Fibroblast of lung (primary cell): ENCODE data around the gene UQCC5. TPM values are rescaled to one million over a fixed set of nuclear protein-coding genes. Genes with fewer than 3 reads are reported as not detected.

Experiments
- DNase-seq, 2 donors: peaks; one replicate each; pipeline versions ENCODE4 v3.0.0 to v3.0.0-alpha.2; 2010; ENCODE audit warnings: low read depth in 2 of 2
- H2AFZ ChIP-seq: 2 replicates; pipeline ENCODE4 v1.5.1; 2012; ENCODE audit warnings: low read length, control low read depth, inconsistent platforms
- H3K27ac ChIP-seq: 2 replicates; pipeline ENCODE4 v1.5.1; 2011; ENCODE audit warnings: low read length, control low read depth; ENCODE audit not compliant: insufficient read depth
- H3K27me3 ChIP-seq: 2 replicates; pipeline ENCODE4 v1.5.1; 2011; ENCODE audit warnings: mild to moderate bottlenecking, low read length; ENCODE audit not compliant: control insufficient read depth, insufficient read depth
- H3K36me3 ChIP-seq: 2 replicates; pipeline ENCODE4 v1.5.1; 2011; ENCODE audit warnings: low read length; ENCODE audit not compliant: control insufficient read depth, insufficient read depth
- H3K4me1 ChIP-seq: 2 replicates; pipeline ENCODE4 v1.5.1; 2011; ENCODE audit warnings: low read length; ENCODE audit not compliant: control insufficient read depth, insufficient read depth; ENCODE audit errors: extremely low read depth
- H3K4me2 ChIP-seq: 2 replicates; pipeline ENCODE4 v1.5.1; 2011; ENCODE audit warnings: low read length, control low read depth; ENCODE audit not compliant: insufficient read depth; ENCODE audit errors: extremely low read depth
- H3K4me3 ChIP-seq, 4 experiments: fragments of 200-600 bp in 1 of 4; sonication (generic) in 1 of 4; replicated peaks in 1 of 4; 2 replicates each; pipeline ENCODE4 v1.5.1; 2011 to 2016; ENCODE audit warnings: low read length in 4 of 4, low read depth in 3 of 4, mild to moderate bottlenecking in 3 of 4, control low read depth in 2 of 4, inconsistent platforms in 1 of 4, mixed read lengths in 1 of 4; ENCODE audit not compliant: insufficient read depth in 1 of 4; ENCODE audit errors: control extremely low read depth in 1 of 4
- H3K79me2 ChIP-seq: 2 replicates; pipeline ENCODE4 v1.5.1; 2012; ENCODE audit warnings: mild to moderate bottlenecking, low read length, inconsistent platforms; ENCODE audit not compliant: control insufficient read depth, insufficient read depth
- H3K9ac ChIP-seq: 2 replicates; pipeline ENCODE4 v1.5.1; 2011; ENCODE audit warnings: mild to moderate bottlenecking, low read length, control low read depth; ENCODE audit not compliant: insufficient read depth
- H3K9me3 ChIP-seq: 2 replicates; pipeline ENCODE4 v1.5.1; 2012; ENCODE audit warnings: low read depth, low read length; ENCODE audit not compliant: control insufficient read depth, insufficient read depth
- H4K20me1 ChIP-seq: 2 replicates; pipeline ENCODE4 v1.5.1; 2011; ENCODE audit warnings: low read length; ENCODE audit not compliant: control insufficient read depth, insufficient read depth; ENCODE audit errors: extremely low read depth
- CTCF ChIP-seq, 2 donors: IDR thresholded peaks in 1 of 2; conservative IDR thresholded peaks in 1 of 2; 1 replicate in 1 of 2; 2 replicates in 1 of 2; pipeline ENCODE4 v1.5.1; 2011 to 2012; ENCODE audit warnings: low read length in 2 of 2, control low read depth in 1 of 2, inconsistent platforms in 1 of 2, low read depth in 1 of 2, mild to moderate bottlenecking in 1 of 2
- EZH2 ChIP-seq: IDR thresholded peaks from 2 replicates; pipeline ENCODE4 v1.5.1; 2012; ENCODE audit warnings: low read length, control low read depth, mild to moderate bottlenecking; ENCODE audit errors: missing control alignments
- polyA plus RNA-seq, 2 donors: library from polyadenylated mRNA; depleted of rRNA in 1 of 2; stranded (reverse) in 1 of 2; unstranded in 1 of 2; fragments of >200 nt; gene quantifications; 2 replicates each; pipeline ENCODE4 v1.2.1, GENCODE V29; 2011 to 2012; ENCODE audit warnings: missing spikeins in 1 of 2
- total RNA-seq: library from RNA; depleted of rRNA; stranded (reverse); fragments of >200 nt; gene quantifications from 2 replicates; pipeline ENCODE4 v1.2.1, GENCODE V29; 2014

The UQCC5 gene
- total and polyA plus RNA-seq, 2 donors (not counting 1 experiment from before 2014, with no cell fraction given), result 9.4 to 13.8 TPM

DNA sequence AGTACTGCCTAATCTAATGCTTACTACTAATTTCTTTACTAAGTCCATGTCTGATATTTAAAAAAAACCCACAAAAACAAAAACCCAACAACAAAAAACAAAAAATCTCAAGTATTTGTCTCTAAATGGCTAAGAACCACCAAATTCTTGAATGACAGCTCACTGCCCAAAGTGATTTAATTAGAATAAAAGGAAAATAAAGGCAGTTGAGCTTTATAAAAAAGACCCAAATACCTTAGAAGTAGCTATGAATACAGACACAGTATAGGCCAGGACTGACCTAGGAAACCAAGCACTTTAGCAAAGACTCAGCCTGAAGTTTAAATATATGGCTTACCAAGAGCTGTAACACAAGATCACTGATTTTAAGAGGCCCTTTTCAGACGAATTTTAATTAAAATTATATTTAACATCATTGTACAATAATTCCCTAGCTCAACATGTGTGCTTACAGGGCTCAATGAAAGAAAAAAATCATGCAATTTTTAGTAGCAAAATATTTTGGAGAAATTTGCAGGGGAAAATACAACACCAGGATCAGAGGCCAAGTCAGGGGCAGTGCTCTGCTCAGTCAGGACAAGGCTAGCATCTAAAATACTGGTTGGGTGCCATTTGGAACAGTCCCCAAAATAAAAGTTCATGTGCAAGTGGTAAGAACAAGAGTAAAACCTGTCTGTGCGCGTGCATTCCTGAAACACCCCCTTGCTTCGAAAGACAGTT, 24.8 kb downstream of the UQCC5 start:
- Histone ChIP-seq H4K20me1 (no peaks in the 10 kb centered on the region), H3K36me3 (peaks cover 8% of the 10 kb centered on the region)

DNA sequence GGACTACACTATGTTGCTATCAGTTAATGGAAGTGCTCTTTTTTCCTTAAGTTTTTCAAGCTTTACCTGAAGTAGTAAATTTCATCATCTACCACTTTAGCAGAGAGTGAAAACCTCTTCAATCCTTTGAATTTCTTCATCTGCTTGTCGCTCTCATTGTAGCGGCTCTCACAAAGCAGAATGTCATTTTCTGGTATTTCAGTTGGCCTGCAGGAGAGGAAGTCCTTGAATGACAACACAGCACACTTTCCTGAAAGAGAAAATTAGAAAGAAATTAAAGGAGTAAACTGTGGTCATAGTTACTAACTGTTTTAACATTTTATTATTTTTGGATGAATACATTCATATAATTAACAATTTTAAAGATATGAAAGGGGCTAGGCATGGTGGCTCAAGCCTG, 27.6 kb downstream of the UQCC5 start:
- DNase-seq, result no peak
- H3K4me3 ChIP-seq, result no peak overlapping the region
- H3K27ac ChIP-seq, result no peak overlapping the region
- H3K9ac ChIP-seq, result no peak overlapping the region
- no peaks in the 10 kb centered on the region for H3K27me3 ChIP-seq
- H4K20me1 ChIP-seq, result no peaks in the 10 kb centered on the region
- no peak overlapping the region for H3K4me2 ChIP-seq
- TF ChIP-seq CTCF (conservative IDR thresholded peaks at IDR 0.05 in 1 of 2, IDR thresholded peaks at IDR 0.05 in 1 of 2; ENCODE audit: low read depth in 1 of 2, low read length in 2 of 2) (no peak), EZH2 (no peak)
- no peaks in the 10 kb centered on the region for H3K4me1 ChIP-seq
- H3K79me2 ChIP-seq, result no peaks in the 10 kb centered on the region
- H3K9me3 ChIP-seq, result no peaks in the 10 kb centered on the region
- no peak overlapping the region for H2AFZ ChIP-seq
- peaks cover 9% of the 10 kb centered on the region for H3K36me3 ChIP-seq

More for the DNA sequence above, 24.8 kb downstream of the UQCC5 start:
- no peak overlapping the region for H3K4me2 ChIP-seq
- H3K9ac ChIP-seq, result no peak overlapping the region
- no peak for TF ChIP-seq EZH2
- no peak for TF ChIP-seq CTCF (conservative IDR thresholded peaks at IDR 0.05 in 1 of 2, IDR thresholded peaks at IDR 0.05 in 1 of 2; ENCODE audit: low read depth in 1 of 2, low read length in 2 of 2)
- no peaks in the 10 kb centered on the region for H3K9me3 ChIP-seq
- H2AFZ ChIP-seq, result no peak overlapping the region
- no peaks in the 10 kb centered on the region for H3K4me1 ChIP-seq
- peak in 1 of 2 donors; percentile 45 for DNase-seq
- no peak overlapping the region for H3K4me3 ChIP-seq
- no peaks in the 10 kb centered on the region for H3K27me3 ChIP-seq
- H3K27ac ChIP-seq, result no peak overlapping the region
- H3K79me2 ChIP-seq, result no peaks in the 10 kb centered on the region

GRCh38 chr3:52568069-52568468, 31.7 kb downstream of the UQCC5 start:
- no peaks in the 10 kb centered on the region for H3K27me3 ChIP-seq
- H4K20me1 ChIP-seq, result no peaks in the 10 kb centered on the region
- no peak overlapping the region for H3K27ac ChIP-seq
- H3K4me1 ChIP-seq, result peaks cover 2% of the 10 kb centered on the region
- no peak overlapping the region for H2AFZ ChIP-seq
- no peak overlapping the region for H3K4me3 ChIP-seq
- H3K9me3 ChIP-seq, result no peaks in the 10 kb centered on the region
- TF ChIP-seq CTCF (conservative IDR thresholded peaks at IDR 0.05 in 1 of 2, IDR thresholded peaks at IDR 0.05 in 1 of 2; ENCODE audit: low read depth in 1 of 2, low read length in 2 of 2) (no peak), EZH2 (no peak)
- no peaks in the 10 kb centered on the region for H3K79me2 ChIP-seq
- peaks cover 3% of the 10 kb centered on the region for H3K36me3 ChIP-seq
- no peak for DNase-seq
- no peak overlapping the region for H3K9ac ChIP-seq
- H3K4me2 ChIP-seq, result no peak overlapping the region
